Neural cell (in vitro differentiated cells): ENCODE data around the gene CALHM2.

ENCODE experiments used
- EP300 ChIP-seq: fragments of 450-650 bp; conservative IDR thresholded peaks from 2 replicates; pipeline ENCODE4 v1.6.1; 2014; ENCODE audit warnings: antibody characterized with exemption, mild to moderate bottlenecking, moderate library complexity; ENCODE audit not compliant: poor library complexity, severe bottlenecking
- EZH2 ChIP-seq: fragments of 200-600, 300-800 bp; shearing (Covaris generic), sonication (generic); IDR thresholded peaks from 2 replicates; pipeline ENCODE4 v1.6.1; 2014; ENCODE audit warnings: antibody characterized with exemption, low read length, borderline replicate concordance, mild to moderate bottlenecking; ENCODE audit not compliant: insufficient read depth, poor library complexity, severe bottlenecking
- MXI1 ChIP-seq: fragments of 450-650 bp; conservative IDR thresholded peaks from 2 replicates; pipeline ENCODE4 v1.6.1; 2014; ENCODE audit warnings: antibody characterized with exemption, mild to moderate bottlenecking; ENCODE audit not compliant: poor library complexity, severe bottlenecking
- POLR2AphosphoS5 ChIP-seq: IDR thresholded peaks from 2 replicates; pipeline ENCODE4 v1.6.1; 2012
- RAD21 ChIP-seq: fragments of 450-650 bp; conservative IDR thresholded peaks from 2 replicates; pipeline ENCODE4 v1.6.1; 2014; ENCODE audit warnings: antibody characterized with exemption, mild to moderate bottlenecking, moderate library complexity
- SMC3 ChIP-seq: fragments of 450-650 bp; conservative IDR thresholded peaks from 2 replicates; pipeline ENCODE4 v1.6.1; 2014; ENCODE audit warnings: antibody characterized with exemption, mild to moderate bottlenecking, moderate library complexity; ENCODE audit not compliant: poor library complexity
- TAF1 ChIP-seq: IDR thresholded peaks from 2 replicates; pipeline ENCODE4 v1.6.1; 2012; ENCODE audit warnings: low read depth
- TF ChIP-seq, protein P1 (sequence below): fragments of 450-650 bp; IDR thresholded peaks from 2 replicates; pipeline ENCODE4 v1.5.1; 2014; ENCODE audit warnings: antibody characterized with exemption, mild to moderate bottlenecking, moderate library complexity; ENCODE audit not compliant: poor library complexity, severe bottlenecking
- TF ChIP-seq, protein P2 (sequence below): IDR thresholded peaks from 2 replicates; pipeline ENCODE4 v1.6.1; 2012; ENCODE audit warnings: borderline replicate concordance

DNA sequence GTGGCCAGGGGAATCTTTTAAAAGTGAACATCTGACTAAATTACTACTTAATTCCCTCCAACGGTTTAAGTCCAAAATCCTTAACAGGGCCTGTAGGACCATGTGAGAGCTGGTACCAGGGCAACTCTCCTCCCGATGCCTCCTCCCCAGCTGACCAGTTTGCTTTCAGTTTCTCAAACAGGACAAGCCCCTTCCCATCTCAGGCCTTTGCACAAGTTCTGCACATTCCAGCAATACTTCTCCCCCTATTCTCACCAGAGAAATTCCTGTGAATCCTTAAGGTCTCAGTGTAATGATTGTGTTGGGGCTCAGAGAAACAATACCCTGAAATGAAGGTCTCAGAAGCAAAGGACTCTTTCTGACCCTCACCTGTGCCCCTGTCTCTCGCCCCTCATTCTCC is 14.6 kb upstream of the CALHM2 start:
- TF ChIP-seq POLR2AphosphoS5 (no peak), SMC3 (no peak), TAF1 (no peak), EP300 (no peak), RAD21 (no peak), EZH2 (no peak), MXI1 (no peak)
- TF ChIP-seq, protein P1, sequence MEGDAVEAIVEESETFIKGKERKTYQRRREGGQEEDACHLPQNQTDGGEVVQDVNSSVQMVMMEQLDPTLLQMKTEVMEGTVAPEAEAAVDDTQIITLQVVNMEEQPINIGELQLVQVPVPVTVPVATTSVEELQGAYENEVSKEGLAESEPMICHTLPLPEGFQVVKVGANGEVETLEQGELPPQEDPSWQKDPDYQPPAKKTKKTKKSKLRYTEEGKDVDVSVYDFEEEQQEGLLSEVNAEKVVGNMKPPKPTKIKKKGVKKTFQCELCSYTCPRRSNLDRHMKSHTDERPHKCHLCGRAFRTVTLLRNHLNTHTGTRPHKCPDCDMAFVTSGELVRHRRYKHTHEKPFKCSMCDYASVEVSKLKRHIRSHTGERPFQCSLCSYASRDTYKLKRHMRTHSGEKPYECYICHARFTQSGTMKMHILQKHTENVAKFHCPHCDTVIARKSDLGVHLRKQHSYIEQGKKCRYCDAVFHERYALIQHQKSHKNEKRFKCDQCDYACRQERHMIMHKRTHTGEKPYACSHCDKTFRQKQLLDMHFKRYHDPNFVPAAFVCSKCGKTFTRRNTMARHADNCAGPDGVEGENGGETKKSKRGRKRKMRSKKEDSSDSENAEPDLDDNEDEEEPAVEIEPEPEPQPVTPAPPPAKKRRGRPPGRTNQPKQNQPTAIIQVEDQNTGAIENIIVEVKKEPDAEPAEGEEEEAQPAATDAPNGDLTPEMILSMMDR: no peak
- TF ChIP-seq, protein P2, sequence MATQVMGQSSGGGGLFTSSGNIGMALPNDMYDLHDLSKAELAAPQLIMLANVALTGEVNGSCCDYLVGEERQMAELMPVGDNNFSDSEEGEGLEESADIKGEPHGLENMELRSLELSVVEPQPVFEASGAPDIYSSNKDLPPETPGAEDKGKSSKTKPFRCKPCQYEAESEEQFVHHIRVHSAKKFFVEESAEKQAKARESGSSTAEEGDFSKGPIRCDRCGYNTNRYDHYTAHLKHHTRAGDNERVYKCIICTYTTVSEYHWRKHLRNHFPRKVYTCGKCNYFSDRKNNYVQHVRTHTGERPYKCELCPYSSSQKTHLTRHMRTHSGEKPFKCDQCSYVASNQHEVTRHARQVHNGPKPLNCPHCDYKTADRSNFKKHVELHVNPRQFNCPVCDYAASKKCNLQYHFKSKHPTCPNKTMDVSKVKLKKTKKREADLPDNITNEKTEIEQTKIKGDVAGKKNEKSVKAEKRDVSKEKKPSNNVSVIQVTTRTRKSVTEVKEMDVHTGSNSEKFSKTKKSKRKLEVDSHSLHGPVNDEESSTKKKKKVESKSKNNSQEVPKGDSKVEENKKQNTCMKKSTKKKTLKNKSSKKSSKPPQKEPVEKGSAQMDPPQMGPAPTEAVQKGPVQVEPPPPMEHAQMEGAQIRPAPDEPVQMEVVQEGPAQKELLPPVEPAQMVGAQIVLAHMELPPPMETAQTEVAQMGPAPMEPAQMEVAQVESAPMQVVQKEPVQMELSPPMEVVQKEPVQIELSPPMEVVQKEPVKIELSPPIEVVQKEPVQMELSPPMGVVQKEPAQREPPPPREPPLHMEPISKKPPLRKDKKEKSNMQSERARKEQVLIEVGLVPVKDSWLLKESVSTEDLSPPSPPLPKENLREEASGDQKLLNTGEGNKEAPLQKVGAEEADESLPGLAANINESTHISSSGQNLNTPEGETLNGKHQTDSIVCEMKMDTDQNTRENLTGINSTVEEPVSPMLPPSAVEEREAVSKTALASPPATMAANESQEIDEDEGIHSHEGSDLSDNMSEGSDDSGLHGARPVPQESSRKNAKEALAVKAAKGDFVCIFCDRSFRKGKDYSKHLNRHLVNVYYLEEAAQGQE: no peak
